GM19395 (cell line): ENCODE results near the gene ACSF2.
"Not testable (repeated sequence)": the region's sequence is repeated elsewhere in the genome, so short reads cannot be mapped to it uniquely, and the experiment has no call there.

Source experiments
- ATAC-seq: cut with Tn5 transposase; IDR thresholded peaks from one replicate; pipeline ENCODE4 v1.9.1; 2021; ENCODE audit warnings: mild to moderate bottlenecking, moderate library complexity; ENCODE audit not compliant: unreplicated experiment

ACSF2 gene

GRCh38 chr17:50462446-50462845 lies 36.4 kb downstream of the ACSF2 start:
- no peak for ATAC-seq

- ATAC-seq: no peak
Measured at GRCh38 chr17:50464121-50464520, 38.1 kb downstream of the ACSF2 start.

- no peak for ATAC-seq
Measured at GRCh38 chr17:50464736-50465135, 38.7 kb downstream of the ACSF2 start.

- ATAC-seq: no peak
Measured at GRCh38 chr17:50465171-50465570, 39.2 kb downstream of the ACSF2 start.

- no peak for ATAC-seq
Measured at GRCh38 chr17:50465635-50466034, 39.6 kb downstream of the ACSF2 start.

GRCh38 chr17:50466371-50467113 lies 40.5 kb downstream of the ACSF2 start:
- ATAC-seq: no peak

GRCh38 chr17:50467114-50467854 lies 41.3 kb downstream of the ACSF2 start:
- no peak for ATAC-seq

GRCh38 chr17:50467855-50468303 lies 41.9 kb downstream of the ACSF2 start:
- no peak for ATAC-seq

- no peak for ATAC-seq
Measured at GRCh38 chr17:50468304-50469207, 42.5 kb downstream of the ACSF2 start, which contains the start of gene CHAD. CHAD (minus strand) TSS chr17:50468880; CDS start chr17:50468813, 67 bp downstream.

GRCh38 chr17:50469208-50469605 lies 43.2 kb downstream of the ACSF2 start:
- ATAC-seq: no peak

GRCh38 chr17:50469671-50470305 lies 43.8 kb downstream of the ACSF2 start:
- ATAC-seq: no peak

GRCh38 chr17:50470426-50470825 lies 44.4 kb downstream of the ACSF2 start:
- ATAC-seq: no peak

GRCh38 chr17:50471009-50471905 lies 45.2 kb downstream of the ACSF2 start:
- no peak for ATAC-seq

- ATAC-seq: no peak
Measured at GRCh38 chr17:50472286-50472685, 46.3 kb downstream of the ACSF2 start.

GRCh38 chr17:50472761-50473161 lies 46.7 kb downstream of the ACSF2 start:
- not testable (repeated sequence) for ATAC-seq

- no peak for ATAC-seq
Measured at GRCh38 chr17:50473901-50474300, 47.9 kb downstream of the ACSF2 start.

GRCh38 chr17:50474523-50474922 lies 48.5 kb downstream of the ACSF2 start:
- no peak for ATAC-seq

GRCh38 chr17:50475362-50475761 lies 49.3 kb downstream of the ACSF2 start:
- ATAC-seq: no peak

GRCh38 chr17:50475775-50476544 lies 49.9 kb downstream of the ACSF2 start:
- not testable (repeated sequence) for ATAC-seq
